Stimulated activated CD8-positive, alpha-beta memory T cell treated with anti-CD3 and anti-CD28 coated beads, Interleukin-12 subunit alpha, Interleukin-12 subunit beta, amount 100 ng/mL, for 24 hours (primary cell): Measurements from ENCODE around the gene HOXD11.

Source experiments
- DNase-seq: peaks from one replicate; pipeline ENCODE4 v3.0.0-alpha.2; 2020; ENCODE audit errors: extremely low read depth

HOXD11 gene

GRCh38 chr2:176105078-176105729 is 1.9 kb upstream of the HOXD11 start:
- DNase-seq = no peak

GRCh38 chr2:176105730-176106580 is 1.1 kb upstream of the HOXD11 start:
- DNase-seq = no peak

- DNase-seq = no peak
These were observed 676 bp downstream of the HOXD11 start for GRCh38 chr2:176107731-176108181.

- DNase-seq = no peak
These were observed 2.3 kb downstream of the HOXD11 start for GRCh38 chr2:176109192-176109901.

- DNase-seq = no peak
These were observed 2.9 kb downstream of the HOXD11 start for GRCh38 chr2:176109946-176110345.

GRCh38 chr2:176110415-176111308 is 3.6 kb downstream of the HOXD11 start:
- DNase-seq = no peak

- DNase-seq = no peak
These were observed 4.2 kb downstream of the HOXD11 start for GRCh38 chr2:176111309-176111663.

GRCh38 chr2:176111846-176112374 is 4.8 kb downstream of the HOXD11 start:
- DNase-seq = no peak

GRCh38 chr2:176112375-176113302 is 5.6 kb downstream of the HOXD11 start:
- no peak for DNase-seq

GRCh38 chr2:176114120-176114929 is 7.2 kb downstream of the HOXD11 start:
- no peak for DNase-seq

- DNase-seq = no peak
These were observed 8.0 kb downstream of the HOXD11 start for GRCh38 chr2:176114930-176115625.

- no peak for DNase-seq
These were observed 9.1 kb downstream of the HOXD11 start, which contains the start of gene HOXD10 for GRCh38 chr2:176115883-176116813. HOXD10 (plus strand) TSS chr2:176116778; CDS start chr2:176116834, 56 bp downstream.

GRCh38 chr2:176117162-176117822 is 10.2 kb downstream of the HOXD11 start:
- no peak for DNase-seq

- DNase-seq = no peak
These were observed 10.8 kb downstream of the HOXD11 start for GRCh38 chr2:176117823-176118371.

- no peak for DNase-seq
These were observed 11.7 kb downstream of the HOXD11 start for GRCh38 chr2:176118601-176119339.
